GDM1 (cell line): Measurements from ENCODE around the gene RHOA.
"Not testable (repeated sequence)": the region's sequence is repeated elsewhere in the genome, so short reads cannot be mapped to it uniquely, and the experiment has no call there.

Source experiments
- DNase-seq: peaks from one replicate; lab custom pipeline; 2025; lab: John Stamatoyannopoulos, UW

RHOA gene

DNA sequence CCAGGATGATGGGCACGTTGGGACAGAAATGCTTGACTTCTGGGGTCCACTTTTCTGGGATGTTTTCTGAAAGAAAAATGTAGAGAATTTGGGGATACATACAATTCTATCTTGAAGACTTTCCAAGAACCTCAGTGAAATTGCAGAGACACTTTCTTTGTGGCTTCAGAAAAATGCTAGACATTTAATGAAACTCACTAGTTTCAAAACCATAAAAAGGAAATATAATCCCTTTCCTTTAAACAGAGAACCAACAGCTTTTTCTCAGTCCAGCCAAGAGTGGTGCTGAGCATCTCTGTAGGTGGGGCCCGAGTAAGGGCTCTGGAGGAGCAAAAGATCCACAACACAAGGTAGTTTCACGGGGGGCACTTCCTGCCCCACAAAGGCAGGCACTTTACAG, 49.2 kb downstream of the RHOA start:
- no peak for DNase-seq

DNA sequence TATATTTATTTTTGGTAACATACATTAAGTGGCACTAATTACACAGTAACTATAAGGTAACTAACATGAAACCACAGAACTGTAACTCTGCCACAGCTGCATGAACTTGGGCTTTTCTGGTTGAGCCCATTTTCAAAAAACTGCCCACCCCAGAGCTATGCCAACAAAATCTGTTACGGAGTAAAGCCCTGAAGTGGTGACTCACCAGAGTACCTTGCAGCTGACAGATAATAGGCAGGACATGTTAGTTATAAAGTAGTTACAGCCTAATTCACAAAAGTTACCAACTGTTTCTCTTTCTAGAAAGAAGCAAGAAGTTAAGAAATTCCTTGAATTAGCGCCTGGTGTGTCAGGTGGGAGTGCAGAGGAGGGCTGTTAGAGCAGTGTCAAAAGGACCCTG, 52.2 kb downstream of the RHOA start:
- no peak for DNase-seq

DNA sequence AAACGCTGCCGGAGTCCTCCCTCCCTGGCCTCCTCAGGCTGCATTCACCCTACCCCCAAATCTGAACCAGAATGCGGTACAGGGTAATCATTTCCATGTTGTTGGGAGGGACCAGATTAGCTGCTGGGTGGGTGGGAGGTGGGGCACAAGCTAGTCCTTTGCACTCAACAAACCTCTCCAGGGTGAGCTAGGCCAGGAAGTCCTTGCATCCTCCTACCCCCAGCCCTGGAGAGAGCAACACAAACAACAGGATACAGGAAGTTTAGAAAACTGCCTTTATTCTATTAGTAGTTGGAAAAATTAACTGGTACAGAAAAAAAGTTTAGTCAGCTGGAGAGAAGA, 52.9 kb downstream of the RHOA start:
- no peak for DNase-seq

DNA sequence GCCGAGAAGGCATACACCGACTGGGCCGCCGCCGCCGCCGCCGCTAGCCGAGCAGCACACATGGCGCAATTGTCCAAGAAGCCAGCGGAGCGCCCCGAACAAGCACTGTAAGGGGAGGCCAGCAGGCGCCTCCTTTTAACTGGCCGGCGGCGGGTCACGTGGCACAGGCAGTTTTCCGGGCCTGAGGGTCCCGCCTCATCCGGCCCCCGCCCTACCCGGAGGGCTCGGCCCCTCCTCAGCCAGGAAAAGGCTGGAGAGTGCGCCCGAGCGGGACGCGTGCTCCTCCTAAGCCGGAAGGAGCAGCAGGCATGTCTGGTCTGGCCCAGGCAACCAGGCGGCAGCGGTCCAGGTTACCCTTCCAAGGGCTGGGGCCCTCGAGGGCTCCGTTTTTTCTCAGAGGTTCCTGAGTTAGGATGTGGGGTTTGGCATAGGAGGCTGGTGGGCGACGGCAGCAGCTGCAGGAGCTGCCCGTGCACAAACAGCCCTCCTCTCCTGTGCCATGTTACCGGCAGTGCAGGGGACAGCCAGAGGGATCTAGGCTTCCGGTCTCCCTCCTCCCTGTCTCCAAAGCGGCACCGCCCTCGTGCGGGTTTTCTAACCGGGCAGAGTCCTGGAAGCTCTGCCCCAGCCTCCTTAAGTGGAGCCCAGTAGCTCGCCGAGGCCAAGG, 53.4 kb downstream of the RHOA start, which contains the start of gene GPX1:
Gene GPX1 (minus strand): TSS at position 137 of the 667 bp plus-strand sequence. CDS start 75 bp downstream, at position 62.
- peak; percentile 97 for DNase-seq

DNA sequence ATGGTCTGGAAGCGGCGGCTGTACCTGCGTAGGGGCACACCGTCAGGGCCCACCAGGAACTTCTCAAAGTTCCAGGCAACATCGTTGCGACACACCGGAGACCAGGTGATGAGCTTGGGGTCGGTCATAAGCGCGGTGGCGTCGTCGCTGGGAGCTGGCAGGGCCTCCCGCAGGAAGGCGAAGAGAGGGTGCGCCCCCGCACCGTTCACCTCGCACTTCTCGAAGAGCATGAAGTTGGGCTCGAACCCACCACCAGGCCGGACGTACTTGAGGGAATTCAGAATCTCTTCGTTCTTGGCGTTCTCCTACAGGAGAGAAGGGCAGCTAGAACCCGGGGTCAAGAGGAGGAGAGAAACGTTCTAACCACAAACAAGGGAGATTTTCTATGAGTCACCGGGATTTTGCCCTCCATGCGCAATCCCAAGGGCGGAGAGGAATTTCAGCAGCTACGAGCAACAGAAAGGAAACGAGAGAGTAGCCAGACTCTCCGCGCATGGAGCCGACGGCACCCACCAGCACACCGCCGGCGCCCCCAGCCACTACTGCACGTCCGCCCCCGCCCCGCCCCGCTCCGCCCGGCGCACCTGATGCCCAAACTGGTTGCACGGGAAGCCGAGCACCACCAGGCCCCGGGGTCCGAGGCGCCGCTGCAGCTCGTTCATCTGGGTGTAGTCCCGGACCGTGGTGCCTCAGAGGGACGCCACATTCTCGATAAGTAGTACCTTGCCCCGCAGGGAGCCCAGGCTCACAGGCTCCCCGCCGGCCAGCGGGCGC, 54.1 kb downstream of the RHOA start:
- not testable (repeated sequence) for DNase-seq

DNA sequence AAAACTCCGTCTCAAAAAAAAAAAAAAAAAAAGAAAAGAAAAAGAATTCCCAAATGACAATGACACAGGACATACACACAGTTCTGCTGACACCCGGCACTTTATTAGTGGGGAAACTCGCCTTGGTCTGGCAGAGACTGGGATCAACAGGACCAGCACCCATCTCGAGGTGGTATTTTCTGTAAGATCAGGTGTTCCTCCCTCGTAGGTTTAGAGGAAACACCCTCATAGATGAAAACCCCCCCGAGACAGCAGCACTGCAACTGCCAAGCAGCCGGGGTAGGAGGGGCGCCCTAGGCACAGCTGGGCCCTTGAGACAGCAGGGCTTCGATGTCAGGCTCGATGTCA, 54.7 kb downstream of the RHOA start:
- not testable (repeated sequence) for DNase-seq

DNA sequence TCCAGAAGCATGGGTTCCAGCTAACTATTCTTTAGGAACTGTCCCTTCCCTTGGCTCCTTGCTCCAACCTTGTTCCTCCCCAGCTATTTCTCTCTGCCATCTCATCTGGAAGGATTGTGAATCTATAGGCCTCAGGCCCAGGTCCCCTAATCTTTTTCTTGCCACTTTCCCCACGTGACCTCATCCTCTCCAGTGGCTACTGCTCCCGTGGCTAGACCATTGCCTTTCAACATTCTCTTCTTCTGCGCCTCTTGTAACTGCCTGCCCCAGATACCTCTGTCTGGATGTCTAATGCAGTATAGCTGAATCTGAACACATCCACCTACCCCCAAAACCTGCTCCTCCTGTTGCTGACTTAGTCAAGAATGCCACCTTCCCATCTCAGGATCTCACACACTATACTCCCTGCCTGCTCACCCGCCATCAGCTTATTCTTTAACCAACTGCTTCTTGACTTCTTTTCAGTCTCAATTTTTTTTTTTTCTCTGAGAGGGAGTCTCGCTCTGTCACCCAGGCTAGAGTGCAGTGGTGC, 58.8 kb downstream of the RHOA start:
- DNase-seq, result peak; percentile 34

DNA sequence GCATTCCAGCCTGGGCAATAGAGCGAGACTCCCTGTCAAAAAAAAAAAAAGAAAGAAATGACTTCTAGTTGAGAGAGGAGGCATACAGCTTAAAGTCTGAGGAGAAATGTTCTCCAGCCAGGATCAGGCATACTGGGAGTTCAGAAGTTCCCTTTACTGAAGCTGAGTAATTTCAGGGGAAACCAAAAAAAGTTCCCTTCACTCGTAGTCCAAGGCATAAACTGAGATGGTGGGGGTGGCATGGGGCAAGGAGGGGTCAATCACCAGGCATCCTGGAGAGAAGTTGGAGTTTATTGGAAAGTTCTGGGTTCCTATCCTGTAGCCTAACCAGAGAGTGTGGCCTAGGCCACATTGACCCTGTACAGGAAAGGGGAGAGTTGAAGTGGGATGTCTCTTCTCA, 59.5 kb downstream of the RHOA start:
- no peak for DNase-seq

DNA sequence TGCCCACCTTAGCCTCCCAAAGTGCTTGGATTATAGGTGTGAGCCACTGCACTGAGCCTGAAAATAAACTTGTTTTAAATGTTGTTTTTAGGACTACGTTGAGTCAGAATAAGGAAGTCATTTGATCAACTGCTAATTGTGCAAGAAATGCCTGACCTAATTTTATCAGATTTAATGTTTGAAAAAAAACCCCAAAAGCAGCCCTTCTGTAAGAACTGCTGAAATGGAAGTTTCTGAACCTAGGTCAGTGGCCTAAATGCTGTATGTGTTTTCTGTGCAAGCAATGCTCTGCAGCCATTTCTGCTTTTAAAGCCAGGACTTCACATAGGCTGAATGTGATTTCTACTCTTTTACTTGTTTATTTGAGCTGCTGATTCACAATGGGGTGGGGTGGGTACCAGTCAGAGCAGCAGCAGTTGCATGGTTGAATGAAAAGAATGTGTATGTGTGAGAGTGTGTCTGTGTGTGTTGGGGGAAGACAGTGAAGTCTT, 60.2 kb downstream of the RHOA start:
- DNase-seq, result no peak

DNA sequence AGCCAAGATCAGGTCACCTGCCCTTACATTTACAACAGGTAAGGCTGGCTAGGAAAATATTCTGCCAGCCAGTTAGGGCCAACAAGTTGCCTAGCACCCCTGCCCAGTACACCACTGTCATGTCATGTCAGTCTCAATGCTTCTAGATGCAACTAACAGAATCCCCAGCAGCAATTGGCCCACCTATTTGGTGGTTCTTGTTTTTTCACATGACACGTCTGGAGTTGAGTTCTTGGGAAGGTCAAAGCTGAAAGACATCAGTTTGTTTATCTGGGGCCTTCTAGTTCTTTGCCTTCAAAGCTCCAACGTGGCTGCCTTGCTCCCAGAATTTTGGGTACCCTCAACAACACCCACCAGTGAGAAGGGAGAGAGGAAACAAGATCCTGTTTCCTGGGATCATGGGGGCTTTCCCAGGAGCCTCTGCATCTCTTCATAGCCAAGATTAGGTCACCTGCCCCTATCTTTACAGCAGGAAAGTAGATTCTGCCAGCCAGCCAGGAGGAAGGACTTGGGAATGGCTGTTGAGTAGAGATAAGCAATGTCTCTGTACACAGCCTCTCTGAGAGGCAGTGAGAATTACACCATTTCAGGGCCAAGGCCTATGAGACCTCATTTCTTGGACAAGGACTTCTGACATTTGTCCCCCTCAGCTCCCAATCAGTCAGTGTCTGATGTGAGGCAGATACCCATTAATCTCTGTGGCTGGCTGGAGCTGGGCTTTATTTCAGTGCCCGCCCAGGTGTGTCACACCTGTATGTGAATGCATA, 62.2 kb downstream of the RHOA start:
- no peak for DNase-seq

DNA sequence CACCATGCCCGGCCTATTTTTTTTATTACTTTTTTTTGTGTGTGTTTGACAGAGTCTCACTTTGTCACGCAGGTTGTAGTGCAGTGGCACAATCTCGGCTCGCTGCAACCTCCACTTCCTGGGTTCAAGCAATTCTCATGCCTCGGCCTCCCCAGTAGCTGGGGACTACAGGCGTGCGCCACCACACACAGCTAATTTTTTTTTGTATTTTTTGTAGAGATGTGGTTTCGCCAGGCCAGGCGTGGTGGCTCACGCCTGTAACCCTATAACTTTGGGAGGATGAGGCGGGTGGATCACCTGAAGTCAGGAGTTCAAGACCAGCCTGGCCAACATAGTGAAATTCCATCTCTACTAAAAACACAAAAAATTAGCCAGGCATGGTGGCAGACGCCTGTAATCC, 63.4 kb downstream of the RHOA start:
- not testable (repeated sequence) for DNase-seq

DNA sequence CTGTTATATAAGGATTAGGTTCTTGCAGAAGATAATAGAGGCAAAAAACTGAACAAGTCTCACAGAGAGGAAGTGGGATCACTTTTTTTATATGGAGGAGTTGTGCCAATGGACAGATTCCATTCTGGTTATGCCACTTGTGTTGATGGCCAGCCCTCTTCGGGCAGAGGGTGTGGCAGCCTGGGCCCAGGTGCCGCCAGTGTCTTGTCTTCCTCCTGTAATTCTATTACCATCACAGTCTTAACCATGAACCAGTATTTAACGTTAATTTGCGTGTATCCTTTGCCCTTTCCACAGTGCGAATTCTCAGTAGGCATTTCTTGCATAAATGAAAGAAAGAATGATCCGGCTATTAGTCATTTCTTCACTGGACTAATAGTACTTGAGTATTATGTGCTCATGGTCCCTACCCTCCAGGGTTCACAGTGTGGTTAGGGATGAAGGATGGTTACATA, 65.0 kb downstream of the RHOA start:
- no peak for DNase-seq

DNA sequence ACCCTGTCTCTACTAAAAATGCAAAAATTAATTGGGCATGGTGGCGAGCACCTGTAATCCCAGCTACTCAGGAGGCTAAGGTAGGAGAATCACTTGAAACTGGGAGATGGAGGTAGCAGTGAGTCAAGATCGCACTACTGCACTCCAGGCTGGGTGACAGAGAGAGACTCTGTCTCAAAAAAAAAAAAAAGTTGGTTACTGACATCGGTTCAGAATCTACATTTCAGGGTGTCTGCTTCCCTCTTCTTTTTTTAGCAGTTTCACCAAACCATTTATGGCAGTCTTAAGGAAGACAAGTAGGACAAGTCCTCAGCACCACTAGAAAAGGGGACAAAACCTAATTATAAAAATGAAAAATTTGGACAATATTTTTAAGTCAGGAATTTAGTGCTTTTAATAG, 68.6 kb downstream of the RHOA start:
- DNase-seq, result peak; percentile 61

DNA sequence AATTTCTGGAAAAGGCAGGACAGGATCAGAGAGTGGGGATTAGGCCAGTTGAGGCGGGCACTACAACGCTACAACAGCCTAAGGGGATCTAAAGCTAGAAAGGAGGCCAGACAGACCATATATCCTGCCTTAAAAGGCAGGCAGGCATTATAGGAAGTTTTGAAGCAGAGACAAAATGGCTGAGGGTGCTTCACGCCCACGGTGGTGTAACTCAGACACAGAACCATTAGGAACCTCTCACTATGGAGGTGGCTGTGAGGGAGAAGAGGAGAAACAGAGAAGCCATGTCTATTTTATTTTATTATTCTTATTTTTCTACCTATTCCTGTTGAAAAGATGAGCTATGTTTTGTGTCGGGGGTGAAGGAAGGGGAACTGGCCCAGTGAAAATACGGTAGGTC, 69.8 kb downstream of the RHOA start:
- no peak for DNase-seq

DNA sequence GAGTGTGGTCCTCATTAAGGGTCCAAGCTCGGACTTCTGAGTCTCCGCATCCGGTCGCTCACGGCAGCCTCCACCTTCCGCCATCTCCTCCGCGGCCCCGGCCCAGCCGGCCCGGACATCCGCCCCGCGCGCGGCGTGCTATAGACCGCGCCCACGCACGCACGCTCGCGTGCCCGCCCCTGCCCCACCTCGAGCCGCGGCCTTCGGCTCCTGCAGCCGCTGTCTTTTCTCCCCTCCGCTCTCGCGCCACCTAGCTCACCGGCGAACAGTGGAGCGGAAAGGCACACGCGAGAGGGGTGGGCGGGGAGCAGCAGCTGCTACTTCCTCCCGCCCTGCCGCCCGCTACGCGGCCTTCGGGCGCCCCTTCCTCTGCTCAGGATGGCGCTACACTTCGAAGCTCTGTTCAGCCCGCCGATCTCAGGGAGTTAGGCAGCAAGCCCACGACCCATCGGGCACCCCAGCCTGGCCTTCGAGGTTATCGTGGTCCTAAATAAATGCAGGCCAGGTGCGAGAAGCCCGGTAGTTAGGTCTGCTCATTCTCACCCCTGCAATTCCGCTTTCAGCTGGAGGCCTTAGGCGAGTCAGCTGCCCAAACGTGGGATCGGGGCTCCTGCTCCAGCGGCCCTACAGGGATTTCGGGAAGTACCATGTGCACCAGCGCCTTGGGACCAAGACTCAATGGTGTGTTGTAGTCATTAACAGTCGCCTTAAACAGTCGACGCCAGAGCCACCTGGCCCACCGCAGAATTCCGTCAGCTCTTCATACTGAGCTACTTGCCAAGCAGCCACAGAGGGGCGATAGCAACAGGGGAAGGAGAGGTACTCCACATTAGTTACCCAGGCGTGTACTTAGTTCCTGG, 71.6 kb downstream of the RHOA start, which contains the start of gene USP4:
Gene USP4 (minus strand): TSS at position 113 of the 860 bp plus-strand sequence. CDS start 29 bp downstream, at position 84.
- DNase-seq, result peak; percentile 96

DNA sequence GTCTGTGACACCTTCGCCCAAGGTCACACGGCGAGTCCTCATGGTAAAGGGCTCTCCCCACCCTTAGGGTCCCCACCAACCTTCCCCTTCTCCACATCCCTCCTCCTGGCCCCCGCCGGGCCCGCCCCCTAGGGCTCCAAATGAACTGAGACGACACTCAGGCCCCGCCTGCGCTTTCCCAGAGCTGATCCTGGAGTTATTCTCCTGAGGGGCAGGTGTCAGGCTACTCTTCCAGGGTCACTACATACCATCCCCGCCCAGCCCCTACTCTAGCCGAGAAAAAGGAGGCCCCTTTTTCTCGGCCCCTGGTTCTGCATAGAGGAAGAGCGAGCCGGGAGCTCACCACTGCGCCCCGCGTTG, 72.2 kb downstream of the RHOA start:
- no peak for DNase-seq

DNA sequence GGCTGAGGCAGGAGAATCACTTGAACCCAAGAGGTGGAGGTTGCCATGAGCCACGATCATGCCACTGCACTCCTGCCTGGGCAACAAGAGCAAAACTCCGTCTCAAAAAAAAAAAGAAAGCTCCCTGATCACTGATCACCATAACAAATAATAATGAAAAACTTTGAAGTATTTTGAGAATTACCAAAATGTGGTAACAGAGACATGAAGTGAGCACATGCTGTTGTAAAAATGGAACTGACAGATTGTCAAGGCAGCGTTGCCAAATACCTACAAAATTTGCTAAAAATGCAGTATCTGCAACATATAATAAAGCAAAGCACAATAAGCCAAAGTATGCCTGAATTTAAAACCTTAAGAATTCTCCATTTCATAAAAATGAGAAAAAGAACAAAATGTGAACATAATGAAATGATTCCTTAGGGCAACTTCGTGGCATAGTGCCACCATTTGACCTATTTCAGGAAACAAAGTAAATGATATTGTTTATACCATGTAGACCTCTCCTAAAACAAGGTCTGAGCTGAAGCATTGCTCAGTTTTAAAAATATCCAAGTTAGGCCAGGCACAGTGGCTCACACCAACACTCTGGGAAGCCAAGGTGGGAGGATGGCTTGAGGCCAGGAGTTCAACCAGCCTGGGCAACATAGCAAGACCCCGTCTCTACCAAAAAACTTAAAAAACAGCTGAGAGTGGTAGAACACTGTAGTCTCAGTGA, 77.7 kb downstream of the RHOA start:
- no peak for DNase-seq

DNA sequence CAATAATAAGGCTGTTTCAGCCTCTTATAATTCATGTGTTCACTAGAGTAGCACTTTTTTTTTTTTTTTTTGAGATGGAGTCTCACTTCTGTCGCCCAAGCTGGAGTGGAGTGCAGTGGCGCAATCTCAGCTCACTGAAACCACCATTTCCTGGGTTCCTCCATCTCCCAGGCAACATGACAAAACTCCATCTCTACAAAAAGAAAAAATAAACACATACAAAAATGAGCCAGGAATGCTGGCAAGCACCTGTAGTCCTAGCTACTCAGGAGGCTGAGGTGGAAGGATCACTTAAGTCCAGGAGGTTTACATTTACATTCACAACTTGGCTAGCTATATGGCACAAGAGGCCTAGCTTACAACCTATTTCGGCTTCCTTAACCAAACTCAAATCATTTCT, 78.7 kb downstream of the RHOA start:
- no peak for DNase-seq

DNA sequence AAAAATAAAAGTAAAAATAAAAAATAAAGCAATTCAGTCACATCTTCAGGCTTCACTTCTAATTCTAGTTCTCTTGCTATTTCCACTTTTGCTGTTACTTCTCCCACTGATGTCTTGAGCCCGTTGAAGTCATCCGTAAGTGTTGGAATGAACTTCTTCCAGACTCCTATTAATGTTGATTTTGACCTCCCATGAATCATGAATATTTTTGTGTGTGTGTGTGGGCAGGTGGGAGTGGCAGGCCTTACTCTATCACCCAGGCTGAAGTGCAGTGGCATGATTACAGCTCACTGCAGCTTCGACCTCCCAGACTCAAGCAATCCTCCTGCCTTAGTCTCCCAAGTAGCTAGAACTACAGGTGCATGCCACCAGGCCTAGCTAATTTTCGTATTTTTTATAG, 82.6 kb downstream of the RHOA start:
- no peak for DNase-seq

DNA sequence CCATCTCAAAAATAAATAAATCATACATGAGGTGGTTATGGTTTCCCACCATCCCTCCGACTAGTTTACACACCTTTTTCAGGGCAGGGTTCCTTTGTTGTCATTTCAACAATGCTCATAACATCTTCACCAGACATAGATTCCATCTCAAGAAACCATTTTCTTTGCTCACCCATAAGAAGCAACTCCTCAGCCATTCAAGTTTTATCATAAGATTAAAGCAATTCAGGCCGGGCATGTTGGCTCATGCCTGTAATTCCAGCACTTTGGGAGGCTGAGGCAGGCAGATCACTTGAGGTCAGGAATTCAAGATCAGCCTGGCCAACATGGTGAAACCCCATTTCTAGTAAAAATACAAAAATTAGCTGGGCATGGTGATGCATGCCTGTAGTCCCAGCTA, 83.4 kb downstream of the RHOA start:
- DNase-seq, result not testable (repeated sequence)

DNA sequence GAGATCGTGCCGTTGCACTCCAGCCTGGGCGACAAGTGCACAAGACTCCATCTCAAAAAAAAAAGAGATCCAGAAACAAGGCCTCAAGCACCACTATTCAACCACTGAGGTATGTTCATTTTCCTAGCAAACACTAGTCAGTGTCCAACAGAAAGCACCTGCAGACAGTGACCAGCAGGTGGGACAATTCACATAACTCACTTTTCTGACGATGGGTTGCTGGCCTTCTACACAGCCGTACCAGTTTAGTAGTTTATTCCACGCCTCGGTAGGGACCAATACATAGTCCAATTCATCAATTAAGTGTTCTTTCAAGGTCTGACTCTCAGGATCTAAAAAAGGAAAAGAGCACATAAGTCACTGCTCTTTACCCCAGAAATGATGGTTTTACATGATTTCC, 84.3 kb downstream of the RHOA start:
- DNase-seq, result no peak
